Raji (cell line): ENCODE data around the gene EPB41L3.

ENCODE experiments used
- POLR2A ChIP-seq: IDR thresholded peaks from 2 replicates; pipeline ENCODE4 v1.6.1; 2011; ENCODE audit warnings: low read depth, low read length, control low read depth; ENCODE audit not compliant: insufficient read depth

The EPB41L3 gene

DNA sequence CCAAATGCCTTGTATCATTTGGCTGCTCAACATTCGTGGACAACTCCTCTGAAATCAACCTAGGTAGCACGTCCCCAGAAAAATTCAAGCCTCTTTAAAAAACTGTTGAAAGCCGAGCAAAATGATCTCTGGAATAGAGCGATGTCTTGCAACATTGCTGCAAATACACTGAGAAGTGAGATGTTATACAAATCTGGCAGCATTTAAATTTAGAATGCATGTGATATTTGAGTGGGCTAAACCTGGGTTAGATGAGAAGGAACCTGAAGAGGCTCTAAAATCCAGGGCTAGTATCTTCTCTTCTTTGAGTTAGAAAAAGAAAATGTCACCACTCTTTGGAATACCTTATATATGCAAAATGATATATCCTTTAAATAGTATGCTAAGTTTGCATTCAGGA is 166.8 kb downstream of the EPB41L3 start:
- no peak for TF ChIP-seq POLR2A

DNA sequence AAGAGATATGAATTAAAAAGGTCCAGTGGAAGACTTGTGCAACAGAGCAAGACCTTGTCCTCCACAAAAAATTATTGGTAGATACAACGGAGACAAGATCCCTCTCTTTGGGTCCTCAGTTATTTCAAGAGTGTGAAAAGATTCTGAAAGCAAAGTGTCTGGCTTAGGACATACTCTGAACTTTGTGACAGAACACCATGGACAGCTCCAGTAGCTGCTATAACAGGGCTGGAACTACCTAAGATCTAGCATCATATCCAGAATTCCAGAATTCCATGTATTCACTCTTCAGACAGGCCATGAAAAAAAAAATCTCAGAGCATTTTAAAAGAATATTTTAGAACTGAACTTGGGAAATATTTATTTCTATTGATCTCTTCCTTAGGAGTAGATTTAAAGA is 173.5 kb downstream of the EPB41L3 start:
- TF ChIP-seq POLR2A = no peak

DNA sequence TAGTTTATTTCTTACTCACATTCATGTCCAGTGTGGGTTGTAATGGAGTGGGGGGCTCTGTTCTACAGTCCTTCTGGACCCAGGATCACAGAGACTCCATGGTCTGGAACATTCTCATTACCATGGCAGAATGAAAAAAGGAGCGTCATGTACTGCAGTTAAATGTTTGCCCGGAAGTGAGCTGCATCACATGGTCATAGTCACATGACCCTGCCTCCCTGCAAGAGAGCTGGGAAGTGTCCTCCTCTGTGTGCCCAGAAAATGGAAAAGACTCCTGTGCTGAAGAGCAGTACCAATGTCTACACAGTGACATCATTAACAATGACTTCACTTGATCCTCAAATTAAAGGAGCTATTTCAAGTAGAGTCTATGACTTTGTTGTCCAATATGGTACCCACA is 174.3 kb downstream of the EPB41L3 start:
- TF ChIP-seq POLR2A = no peak

DNA sequence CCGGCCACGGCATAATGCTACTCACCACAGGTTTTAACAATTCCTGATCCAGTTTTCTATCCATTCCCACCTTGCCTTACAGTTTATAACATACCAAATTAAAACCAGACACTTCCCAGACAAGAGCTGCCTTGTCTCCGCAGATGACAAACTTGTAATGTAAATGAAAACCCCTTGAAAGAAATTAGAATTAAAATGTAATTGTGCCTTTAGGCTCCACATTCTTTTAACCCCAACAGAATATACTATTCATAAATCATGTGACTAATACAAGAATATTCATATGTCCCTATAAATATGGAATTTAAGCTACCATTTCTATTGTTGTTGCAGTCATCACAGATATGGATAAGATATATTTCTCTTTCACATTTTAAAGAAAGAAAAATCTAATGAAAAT is 178.4 kb downstream of the EPB41L3 start:
- no peak for TF ChIP-seq POLR2A

DNA sequence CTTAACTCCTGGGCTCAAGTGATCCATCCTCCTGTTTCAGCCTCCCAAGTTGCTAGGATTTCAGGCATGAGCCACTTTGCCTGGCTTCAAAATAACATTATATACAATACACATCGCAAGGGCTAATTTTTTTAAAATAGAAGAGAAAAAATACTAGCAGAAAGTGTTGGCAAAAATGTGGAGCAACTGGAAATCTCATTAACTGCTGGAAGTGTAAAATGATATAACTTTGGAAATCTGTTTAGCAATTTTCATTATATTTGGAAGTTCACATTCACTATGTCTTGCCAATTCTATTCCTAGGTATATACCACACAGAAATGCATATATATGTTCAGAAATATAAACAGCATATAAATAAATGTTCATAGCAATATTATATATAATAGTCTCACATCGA is 193.2 kb downstream of the EPB41L3 start:
- TF ChIP-seq POLR2A = no peak
